Colonic mucosa (tissue), 4 donors: Measurements from ENCODE around the gene CDK4. TPM values are rescaled to one million over a fixed set of nuclear protein-coding genes. Genes with fewer than 3 reads are reported as not detected.

Experiments used
- DNase-seq: peaks from one replicate; pipeline ENCODE4 v3.0.0-alpha.2; 2020
- H3K27ac ChIP-seq: fragments of 200-600 bp; one replicate; pipeline ENCODE4 v1.8.0; 2021
- H3K27me3 ChIP-seq: fragments of 200-600 bp; one replicate; pipeline ENCODE4 v1.8.0; 2021
- H3K36me3 ChIP-seq: fragments of 200-600 bp; one replicate; pipeline ENCODE4 v1.8.0; 2021
- H3K4me1 ChIP-seq: fragments of 200-600 bp; one replicate; pipeline ENCODE4 v1.8.0; 2021; ENCODE audit warnings: mild to moderate bottlenecking
- H3K4me3 ChIP-seq: fragments of 200-600 bp; one replicate; pipeline ENCODE4 v1.8.0; 2021
- H3K9ac ChIP-seq, 2 donors: one replicate each; pipeline ENCODE4 v1.7.0; 2013; ENCODE audit warnings: control low read depth in 2 of 2, low read depth in 2 of 2, low read length in 2 of 2
- H3K9me3 ChIP-seq: fragments of 200-600 bp; one replicate; pipeline ENCODE4 v1.8.0; 2021
- CTCF ChIP-seq: fragments of 200-600 bp; IDR thresholded peaks from one replicate; pipeline ENCODE4 v1.8.0; 2022; ENCODE audit warnings: antibody characterized with exemption, mild to moderate bottlenecking
- intact Hi-C: fragments of 100-400 bp; cut with DNase I; formaldehyde crosslinking; loops from one replicate; pipeline ENCODE4 v1.14.1; 2022
- total RNA-seq, 2 donors: library from RNA; stranded (reverse); fragmentation: NEBNext Ultra II Directional in 1 of 2; extraction: Animal tissue kit (Norgen Biotek cat#: 25700) in 1 of 2; gene quantifications; one replicate each; pipeline ENCODE4 v1.2.1, GENCODE V29; 2021
- donor health status: healthy.
- donor health status: DM: no; HTN: no; CAD: no.
- donor health status: DM: no; HTN: no; CAD: no.

The CDK4 gene
- total RNA-seq, 2 donors from 2014 or later: 45.7 to 121 TPM

- no peak for TF ChIP-seq CTCF
- no peaks in the 10 kb centered on the region for H3K27me3 ChIP-seq
- intact Hi-C loops: no loop called here
- no peak overlapping the region for H3K27ac ChIP-seq
- no peak overlapping the region for H3K9ac ChIP-seq
- no peak overlapping the region for H3K4me3 ChIP-seq
- no peaks in the 10 kb centered on the region for H3K9me3 ChIP-seq
- H3K36me3 ChIP-seq: no peaks in the 10 kb centered on the region
- no peak for DNase-seq
- H3K4me1 ChIP-seq: no peaks in the 10 kb centered on the region
Observed at GRCh38 chr12:57793920-57794319, 41.8 kb upstream of the CDK4 start.

GRCh38 chr12:57783861-57784260 lies 31.8 kb upstream of the CDK4 start:
- TF ChIP-seq CTCF: no peak
- intact Hi-C loops: loop anchor here (5.0 kb wide), 1 partner anchor 48 kb away; no protein-coding TSS in a partner anchor
- no peak for DNase-seq
- H3K27me3 ChIP-seq: no peaks in the 10 kb centered on the region
- no peak overlapping the region for H3K4me3 ChIP-seq
- H3K4me1 ChIP-seq: no peaks in the 10 kb centered on the region
- no peak overlapping the region for H3K27ac ChIP-seq
- H3K36me3 ChIP-seq: no peaks in the 10 kb centered on the region
- no peaks in the 10 kb centered on the region for H3K9me3 ChIP-seq
- H3K9ac ChIP-seq: no peak overlapping the region

GRCh38 chr12:57783466-57783801 lies 31.3 kb upstream of the CDK4 start:
- Histone ChIP-seq H3K9me3 (no peaks in the 10 kb centered on the region), H3K4me3 (peak overlapping the region; percentile 87), H3K9ac (peak overlapping the region; percentile 83 to 98), H3K4me1 (no peaks in the 10 kb centered on the region), H3K27ac (no peak overlapping the region), H3K27me3 (no peaks in the 10 kb centered on the region), H3K36me3 (no peaks in the 10 kb centered on the region)
- TF ChIP-seq CTCF: no peak
- intact Hi-C loops: loop anchor here (5.0 kb wide), 1 partner anchor 49 kb away; no protein-coding TSS in a partner anchor
- no peak for DNase-seq

GRCh38 chr12:57782608-57783465 lies 30.7 kb upstream of the CDK4 start, which contains the start of gene TSFM:
Gene TSFM (plus strand): TSS chr12:57782787. CDS start chr12:57782802, 15 bp downstream.
- peak within 1 kb of the TSS; percentile 87 for H3K4me3 ChIP-seq
- no peaks in the 10 kb centered on the region for H3K9me3 ChIP-seq
- H3K27ac ChIP-seq: no peak within 1 kb of the TSS
- peak within 1 kb of the TSS; percentile 83 to 98 for H3K9ac ChIP-seq
- peak; percentile 87 for TF ChIP-seq CTCF
- H3K36me3 ChIP-seq: no peaks in the 10 kb centered on the region
- DNase-seq: peak; percentile 99
- H3K27me3 ChIP-seq: no peaks in the 10 kb centered on the region
- no peaks in the 10 kb centered on the region for H3K4me1 ChIP-seq
- intact Hi-C loops: loop anchor here (5.0 kb wide), 1 partner anchor 49 kb away; no protein-coding TSS in a partner anchor

GRCh38 chr12:57782243-57782607 lies 30.1 kb upstream of the CDK4 start:
- no peaks in the 10 kb centered on the region for H3K4me1 ChIP-seq
- H3K27ac ChIP-seq: no peak overlapping the region
- no peak overlapping the region for H3K4me3 ChIP-seq
- no peak for TF ChIP-seq CTCF
- intact Hi-C loops: loop anchor here (5.0 kb wide), 1 partner anchor 50 kb away; no protein-coding TSS in a partner anchor
- no peak for DNase-seq
- no peaks in the 10 kb centered on the region for H3K36me3 ChIP-seq
- no peaks in the 10 kb centered on the region for H3K9me3 ChIP-seq
- no peaks in the 10 kb centered on the region for H3K27me3 ChIP-seq
- H3K9ac ChIP-seq: no peak overlapping the region
